Ovary (tissue), 3 donors: Measurements from ENCODE around the gene COBL.

Source experiments
- CTCF ChIP-seq, 3 donors: fragments of 450-650 bp in 2 of 3; fragments of 200-600 bp in 1 of 3; IDR thresholded peaks; one replicate each; pipeline versions ENCODE4 v1.5.1 to v1.8.0; 2016 to 2022; ENCODE audit warnings: antibody characterized with exemption in 3 of 3, mild to moderate bottlenecking in 1 of 3
- EP300 ChIP-seq: sonication (generic); formaldehyde crosslinking; IDR thresholded peaks from one replicate; pipeline ENCODE4 v1.6.1; 2017; ENCODE audit warnings: antibody characterized with exemption
- POLR2A ChIP-seq: fragments of 450-650 bp; IDR thresholded peaks from one replicate; pipeline ENCODE4 v1.6.1; 2017; ENCODE audit warnings: antibody characterized with exemption, mild to moderate bottlenecking, moderate library complexity
- donor health status: DM: no; HTN: no; CAD: no.

DNA sequence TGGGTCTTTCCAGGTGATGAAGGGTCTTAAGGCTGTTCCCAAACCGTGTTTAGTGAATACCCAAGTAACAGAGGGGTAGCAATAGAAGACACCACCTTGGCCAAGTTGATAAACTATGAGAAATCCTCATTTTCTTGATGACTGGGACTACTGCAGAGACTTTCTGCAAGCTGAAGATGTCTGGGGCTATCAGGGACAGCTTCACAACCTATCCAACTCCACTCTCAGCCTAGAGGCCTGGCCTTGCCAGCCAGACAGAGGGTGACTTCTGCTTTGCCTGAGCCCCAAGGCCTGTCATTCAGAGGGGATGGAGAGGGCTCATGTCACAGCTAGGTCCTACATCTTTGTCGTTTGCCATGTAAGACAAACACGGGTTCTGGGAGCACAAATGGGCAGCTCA lies 278.0 kb downstream of the COBL start:
- TF ChIP-seq CTCF (IDR thresholded peaks at IDR 0.05): no peak
- no peak for TF ChIP-seq EP300
- no peak for TF ChIP-seq POLR2A
